Measurements from ENCODE around the gene PM20D1.

DNA sequence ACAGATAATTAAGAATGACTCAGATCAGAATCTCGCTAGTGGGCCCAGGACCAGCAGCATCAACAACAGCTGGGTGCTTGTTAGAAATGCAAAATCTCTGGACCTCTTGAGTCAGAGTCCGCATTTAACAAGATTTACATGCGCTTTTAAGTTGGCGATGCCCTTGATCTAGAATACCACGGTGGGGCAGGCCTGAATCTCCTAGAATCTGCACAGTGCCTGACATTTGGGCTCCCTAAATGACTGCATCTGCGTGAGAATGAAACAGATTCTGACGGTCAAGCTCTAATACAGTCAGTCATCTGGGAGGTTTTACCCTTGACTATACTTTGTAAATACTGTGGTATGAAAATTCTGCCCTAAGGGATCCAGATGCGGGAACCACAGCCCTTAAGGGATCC is 57.5 kb downstream of the PM20D1 start:
- no peak for TF ChIP-seq CTCF (IDR thresholded peaks at IDR 0.05)
- TF ChIP-seq POLR2AphosphoS5 (IDR thresholded peaks at IDR 0.05), result no peak
